Fibroblast of lung (primary cell): Measurements from ENCODE around the gene REXO5. TPM values are rescaled to one million over a fixed set of nuclear protein-coding genes. Genes with fewer than 3 reads are reported as not detected.

Experiments
- DNase-seq, 2 donors: peaks; one replicate each; pipeline versions ENCODE4 v3.0.0 to v3.0.0-alpha.2; 2010; ENCODE audit warnings: low read depth in 2 of 2
- H2AFZ ChIP-seq: 2 replicates; pipeline ENCODE4 v1.5.1; 2012; ENCODE audit warnings: low read length, control low read depth, inconsistent platforms
- H3K27ac ChIP-seq: 2 replicates; pipeline ENCODE4 v1.5.1; 2011; ENCODE audit warnings: low read length, control low read depth; ENCODE audit not compliant: insufficient read depth
- H3K27me3 ChIP-seq: 2 replicates; pipeline ENCODE4 v1.5.1; 2011; ENCODE audit warnings: mild to moderate bottlenecking, low read length; ENCODE audit not compliant: control insufficient read depth, insufficient read depth
- H3K36me3 ChIP-seq: 2 replicates; pipeline ENCODE4 v1.5.1; 2011; ENCODE audit warnings: low read length; ENCODE audit not compliant: control insufficient read depth, insufficient read depth
- H3K4me1 ChIP-seq: 2 replicates; pipeline ENCODE4 v1.5.1; 2011; ENCODE audit warnings: low read length; ENCODE audit not compliant: control insufficient read depth, insufficient read depth; ENCODE audit errors: extremely low read depth
- H3K4me2 ChIP-seq: 2 replicates; pipeline ENCODE4 v1.5.1; 2011; ENCODE audit warnings: low read length, control low read depth; ENCODE audit not compliant: insufficient read depth; ENCODE audit errors: extremely low read depth
- H3K4me3 ChIP-seq, 4 experiments: fragments of 200-600 bp in 1 of 4; sonication (generic) in 1 of 4; replicated peaks in 1 of 4; 2 replicates each; pipeline ENCODE4 v1.5.1; 2011 to 2016; ENCODE audit warnings: low read length in 4 of 4, low read depth in 3 of 4, mild to moderate bottlenecking in 3 of 4, control low read depth in 2 of 4, inconsistent platforms in 1 of 4, mixed read lengths in 1 of 4; ENCODE audit not compliant: insufficient read depth in 1 of 4; ENCODE audit errors: control extremely low read depth in 1 of 4
- H3K79me2 ChIP-seq: 2 replicates; pipeline ENCODE4 v1.5.1; 2012; ENCODE audit warnings: mild to moderate bottlenecking, low read length, inconsistent platforms; ENCODE audit not compliant: control insufficient read depth, insufficient read depth
- H3K9ac ChIP-seq: 2 replicates; pipeline ENCODE4 v1.5.1; 2011; ENCODE audit warnings: mild to moderate bottlenecking, low read length, control low read depth; ENCODE audit not compliant: insufficient read depth
- H3K9me3 ChIP-seq: 2 replicates; pipeline ENCODE4 v1.5.1; 2012; ENCODE audit warnings: low read depth, low read length; ENCODE audit not compliant: control insufficient read depth, insufficient read depth
- H4K20me1 ChIP-seq: 2 replicates; pipeline ENCODE4 v1.5.1; 2011; ENCODE audit warnings: low read length; ENCODE audit not compliant: control insufficient read depth, insufficient read depth; ENCODE audit errors: extremely low read depth
- EZH2 ChIP-seq: IDR thresholded peaks from 2 replicates; pipeline ENCODE4 v1.5.1; 2012; ENCODE audit warnings: low read length, control low read depth, mild to moderate bottlenecking; ENCODE audit errors: missing control alignments
- polyA plus RNA-seq, 2 donors: library from polyadenylated mRNA; depleted of rRNA in 1 of 2; stranded (reverse) in 1 of 2; unstranded in 1 of 2; fragments of >200 nt; gene quantifications; 2 replicates each; pipeline ENCODE4 v1.2.1, GENCODE V29; 2011 to 2012; ENCODE audit warnings: missing spikeins in 1 of 2
- total RNA-seq: library from RNA; depleted of rRNA; stranded (reverse); fragments of >200 nt; gene quantifications from 2 replicates; pipeline ENCODE4 v1.2.1, GENCODE V29; 2014
- TF ChIP-seq, protein P1 (sequence below), 2 donors: IDR thresholded peaks in 1 of 2; conservative IDR thresholded peaks in 1 of 2; 1 replicate in 1 of 2; 2 replicates in 1 of 2; pipeline ENCODE4 v1.5.1; 2011 to 2012; ENCODE audit warnings: low read length in 2 of 2, control low read depth in 1 of 2, inconsistent platforms in 1 of 2, low read depth in 1 of 2, mild to moderate bottlenecking in 1 of 2

The REXO5 gene
- total and polyA plus RNA-seq, 2 donors (not counting 1 experiment from before 2014, with no cell fraction given): 5.6 to 9.1 TPM

GRCh38 chr16:20846030-20846429, 39.7 kb downstream of the REXO5 start:
- Histone ChIP-seq H3K27ac (no peak overlapping the region), H3K4me3 (no peak overlapping the region), H3K4me1 (peaks cover 6% of the 10 kb centered on the region), H3K79me2 (no peaks in the 10 kb centered on the region), H3K36me3 (peaks cover 2% of the 10 kb centered on the region), H3K4me2 (no peak overlapping the region), H3K27me3 (no peaks in the 10 kb centered on the region), H2AFZ (no peak overlapping the region), H4K20me1 (no peaks in the 10 kb centered on the region), H3K9me3 (no peaks in the 10 kb centered on the region), H3K9ac (no peak overlapping the region)
- no peak for TF ChIP-seq EZH2
- TF ChIP-seq, protein P1, sequence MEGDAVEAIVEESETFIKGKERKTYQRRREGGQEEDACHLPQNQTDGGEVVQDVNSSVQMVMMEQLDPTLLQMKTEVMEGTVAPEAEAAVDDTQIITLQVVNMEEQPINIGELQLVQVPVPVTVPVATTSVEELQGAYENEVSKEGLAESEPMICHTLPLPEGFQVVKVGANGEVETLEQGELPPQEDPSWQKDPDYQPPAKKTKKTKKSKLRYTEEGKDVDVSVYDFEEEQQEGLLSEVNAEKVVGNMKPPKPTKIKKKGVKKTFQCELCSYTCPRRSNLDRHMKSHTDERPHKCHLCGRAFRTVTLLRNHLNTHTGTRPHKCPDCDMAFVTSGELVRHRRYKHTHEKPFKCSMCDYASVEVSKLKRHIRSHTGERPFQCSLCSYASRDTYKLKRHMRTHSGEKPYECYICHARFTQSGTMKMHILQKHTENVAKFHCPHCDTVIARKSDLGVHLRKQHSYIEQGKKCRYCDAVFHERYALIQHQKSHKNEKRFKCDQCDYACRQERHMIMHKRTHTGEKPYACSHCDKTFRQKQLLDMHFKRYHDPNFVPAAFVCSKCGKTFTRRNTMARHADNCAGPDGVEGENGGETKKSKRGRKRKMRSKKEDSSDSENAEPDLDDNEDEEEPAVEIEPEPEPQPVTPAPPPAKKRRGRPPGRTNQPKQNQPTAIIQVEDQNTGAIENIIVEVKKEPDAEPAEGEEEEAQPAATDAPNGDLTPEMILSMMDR (conservative IDR thresholded peaks at IDR 0.05 in 1 of 2, IDR thresholded peaks at IDR 0.05 in 1 of 2; ENCODE audit: low read depth in 1 of 2, low read length in 2 of 2): no peak
- DNase-seq: no peak

GRCh38 chr16:20846551-20846950, 40.2 kb downstream of the REXO5 start:
- H2AFZ ChIP-seq: no peak overlapping the region
- H3K9ac ChIP-seq: no peak overlapping the region
- DNase-seq: no peak
- TF ChIP-seq EZH2: no peak
- TF ChIP-seq, protein P1 (conservative IDR thresholded peaks at IDR 0.05 in 1 of 2, IDR thresholded peaks at IDR 0.05 in 1 of 2; ENCODE audit: low read depth in 1 of 2, low read length in 2 of 2): no peak
- peaks cover 7% of the 10 kb centered on the region for H3K4me1 ChIP-seq
- H3K4me2 ChIP-seq: no peak overlapping the region
- no peak overlapping the region for H3K27ac ChIP-seq
- H4K20me1 ChIP-seq: no peaks in the 10 kb centered on the region
- H3K79me2 ChIP-seq: no peaks in the 10 kb centered on the region
- H3K27me3 ChIP-seq: no peaks in the 10 kb centered on the region
- no peak overlapping the region for H3K4me3 ChIP-seq
- H3K36me3 ChIP-seq: peaks cover 2% of the 10 kb centered on the region
- no peaks in the 10 kb centered on the region for H3K9me3 ChIP-seq

- no peak for DNase-seq
- TF ChIP-seq EZH2: no peak
- TF ChIP-seq, protein P1 (conservative IDR thresholded peaks at IDR 0.05 in 1 of 2, IDR thresholded peaks at IDR 0.05 in 1 of 2; ENCODE audit: low read depth in 1 of 2, low read length in 2 of 2): no peak
- H2AFZ ChIP-seq: no peak overlapping the region
- no peak overlapping the region for H3K27ac ChIP-seq
- H4K20me1 ChIP-seq: no peaks in the 10 kb centered on the region
- no peaks in the 10 kb centered on the region for H3K9me3 ChIP-seq
- no peak overlapping the region for H3K9ac ChIP-seq
- H3K4me2 ChIP-seq: no peak overlapping the region
- H3K36me3 ChIP-seq: peaks cover 2% of the 10 kb centered on the region
- no peaks in the 10 kb centered on the region for H3K27me3 ChIP-seq
- H3K4me1 ChIP-seq: peaks cover 7% of the 10 kb centered on the region
- no peaks in the 10 kb centered on the region for H3K79me2 ChIP-seq
- H3K4me3 ChIP-seq: no peak overlapping the region
Observed at GRCh38 chr16:20847550-20847949, 41.2 kb downstream of the REXO5 start.
